A673 (cell line): Measurements from ENCODE around the gene METTL2B. TPM values are rescaled to one million over a fixed set of nuclear protein-coding genes. Genes with fewer than 3 reads are reported as not detected.
"Not testable (repeated sequence)": the region's sequence is repeated elsewhere in the genome, so short reads cannot be mapped to it uniquely, and the experiment has no call there.

Experiments
- BruUV-seq: library from RNA; stranded (reverse); fragments of 400-500 nt; replicated peaks from 2 replicates; lab custom pipeline; 2021; lab: Mats Ljungman, UMichigan
- CTCF ChIA-PET: fragments of 300-600 bp; sonication (Branson Sonifier 250); formaldehyde crosslinking; loops from one replicate; lab custom pipeline; 2022; ENCODE audit warnings: antibody characterized with exemption; lab: Charles Lee
- POLR2A ChIA-PET: fragments of 300-600 bp; sonication (Branson Sonifier 250); formaldehyde crosslinking; loops from one replicate; lab custom pipeline; 2022; ENCODE audit warnings: antibody characterized with exemption; ENCODE audit not compliant: low non-redundant PET; lab: Charles Lee
- DNase-seq: peaks from one replicate; pipeline ENCODE4 v3.0.0-alpha.2; 2015; ENCODE audit warnings: low spot score
- H3K27ac ChIP-seq: fragments of 200-600 bp; sonication (generic); 2 replicates; pipeline ENCODE4 v1.5.1; 2016; ENCODE audit warnings: mixed run types, low read depth, mild to moderate bottlenecking, mixed read lengths, antibody characterized with exemption, low read length; ENCODE audit not compliant: poor library complexity, severe bottlenecking
- H3K27me3 ChIP-seq: fragments of 200-600 bp; sonication (generic); replicated peaks from 2 replicates; pipeline ENCODE4 v1.6.1; 2017; ENCODE audit warnings: mixed run types, low read depth, mild to moderate bottlenecking, mixed read lengths, antibody characterized with exemption, low read length; ENCODE audit not compliant: insufficient read depth, poor library complexity
- H3K36me3 ChIP-seq: fragments of 200-600 bp; sonication (generic); 2 replicates; pipeline ENCODE4 v1.6.1; 2016; ENCODE audit warnings: mixed run types, mild to moderate bottlenecking, mixed read lengths, antibody characterized with exemption, low read length; ENCODE audit not compliant: insufficient read depth, poor library complexity, severe bottlenecking
- H3K4me1 ChIP-seq: fragments of 200-600 bp; sonication (generic); 2 replicates; pipeline ENCODE4 v1.6.1; 2017; ENCODE audit warnings: mixed run types, mild to moderate bottlenecking, mixed read lengths, antibody characterized with exemption, low read length; ENCODE audit not compliant: insufficient read depth, poor library complexity, severe bottlenecking
- H3K4me3 ChIP-seq: fragments of 200-600 bp; sonication (generic); 2 replicates; pipeline ENCODE4 v1.5.1; 2016; ENCODE audit warnings: low read depth, mixed run types, mild to moderate bottlenecking, mixed read lengths, low read length; ENCODE audit not compliant: poor library complexity, severe bottlenecking
- H3K9me3 ChIP-seq: fragments of 200-600 bp; sonication (generic); 2 replicates; pipeline ENCODE4 v1.6.1; 2016; ENCODE audit warnings: mixed run types, low read depth, mild to moderate bottlenecking, mixed read lengths, antibody characterized with exemption, low read length; ENCODE audit not compliant: poor library complexity, severe bottlenecking
- EZH2 ChIP-seq: fragments of 200-600 bp; sonication (generic); IDR thresholded peaks from 2 replicates; pipeline ENCODE4 v1.6.1; 2017; ENCODE audit warnings: borderline replicate concordance, low read depth, mild to moderate bottlenecking, mixed read lengths, antibody characterized with exemption, low read length; ENCODE audit not compliant: poor library complexity, severe bottlenecking
- intact Hi-C: fragments of 100-400 bp; cut with micrococcal nuclease; formaldehyde crosslinking; loops from one replicate; pipeline ENCODE4 v1.10.0; 2022; ENCODE audit not compliant: unreplicated experiment
- total RNA-seq: library from RNA; stranded (reverse); gene quantifications from 2 replicates; pipeline ENCODE4 v1.2.3, GENCODE V29; 2021
- TF ChIP-seq, protein P1 (sequence below): fragments of 300-800, 200-600 bp; sonication (generic); conservative IDR thresholded peaks from 2 replicates; pipeline ENCODE4 v1.5.1; 2017; ENCODE audit warnings: low read depth, mild to moderate bottlenecking, antibody characterized with exemption, low read length, moderate library complexity, mixed read lengths

The METTL2B gene
- total RNA-seq, 1 experiment from 2014 or later, result 53.8 TPM

DNA sequence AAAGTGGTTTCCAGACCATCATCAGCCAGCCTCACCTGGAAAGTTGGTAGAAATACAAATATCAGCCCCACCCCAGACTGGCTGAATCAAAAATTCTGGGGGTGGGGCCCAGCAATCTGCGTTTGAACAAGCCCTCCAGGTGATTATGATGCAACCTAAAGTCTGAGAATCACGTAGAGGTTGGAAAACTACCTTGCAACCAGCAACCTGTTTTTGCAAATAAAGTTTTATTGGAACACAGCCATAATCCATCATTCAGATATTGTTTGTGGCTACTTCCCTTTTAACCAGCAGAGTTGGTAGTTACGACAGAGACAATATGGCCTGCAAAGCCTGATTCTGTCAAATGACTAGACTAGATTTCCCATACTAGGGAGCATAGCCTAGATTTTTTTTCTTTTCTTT, 49.5 kb downstream of the METTL2B start:
- CTCF ChIA-PET, POLR2A ChIA-PET, DNase-seq, H3K36me3 ChIP-seq, BruUV-seq, H3K27me3 ChIP-seq, H3K4me1 ChIP-seq, H3K27ac ChIP-seq, intact Hi-C loops, H3K4me3 ChIP-seq, H3K9me3 ChIP-seq: not testable (repeated sequence)

- H3K27me3 ChIP-seq, H3K4me1 ChIP-seq, POLR2A ChIA-PET, H3K36me3 ChIP-seq, intact Hi-C loops, BruUV-seq, H3K27ac ChIP-seq, DNase-seq, CTCF ChIA-PET, H3K9me3 ChIP-seq, H3K4me3 ChIP-seq: not testable (repeated sequence)
Observed at GRCh38 chr7:128529191-128529590, 52.6 kb downstream of the METTL2B start.

GRCh38 chr7:128530121-128530854, 53.7 kb downstream of the METTL2B start:
- intact Hi-C loops, result loop anchor here (5.0 kb wide), 1 partner anchor 53 kb away; the partner anchor contains the start of gene METTL2B
- H3K27ac ChIP-seq, result peak overlapping the region; percentile 92

DNA sequence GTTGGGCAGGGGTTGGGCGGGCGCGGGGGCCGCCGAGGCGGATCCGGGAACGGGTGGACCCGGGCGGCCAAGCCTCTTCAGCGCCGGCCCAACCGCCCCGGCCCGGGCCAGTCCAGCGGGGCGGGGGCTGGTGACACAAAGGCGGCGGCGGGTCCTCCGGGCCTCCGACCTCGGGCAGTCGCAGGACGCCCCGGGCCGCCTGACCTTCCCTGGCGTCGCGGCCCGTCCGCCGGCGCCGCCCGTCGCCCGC, 54.2 kb downstream of the METTL2B start:
- TF ChIP-seq, protein P1, sequence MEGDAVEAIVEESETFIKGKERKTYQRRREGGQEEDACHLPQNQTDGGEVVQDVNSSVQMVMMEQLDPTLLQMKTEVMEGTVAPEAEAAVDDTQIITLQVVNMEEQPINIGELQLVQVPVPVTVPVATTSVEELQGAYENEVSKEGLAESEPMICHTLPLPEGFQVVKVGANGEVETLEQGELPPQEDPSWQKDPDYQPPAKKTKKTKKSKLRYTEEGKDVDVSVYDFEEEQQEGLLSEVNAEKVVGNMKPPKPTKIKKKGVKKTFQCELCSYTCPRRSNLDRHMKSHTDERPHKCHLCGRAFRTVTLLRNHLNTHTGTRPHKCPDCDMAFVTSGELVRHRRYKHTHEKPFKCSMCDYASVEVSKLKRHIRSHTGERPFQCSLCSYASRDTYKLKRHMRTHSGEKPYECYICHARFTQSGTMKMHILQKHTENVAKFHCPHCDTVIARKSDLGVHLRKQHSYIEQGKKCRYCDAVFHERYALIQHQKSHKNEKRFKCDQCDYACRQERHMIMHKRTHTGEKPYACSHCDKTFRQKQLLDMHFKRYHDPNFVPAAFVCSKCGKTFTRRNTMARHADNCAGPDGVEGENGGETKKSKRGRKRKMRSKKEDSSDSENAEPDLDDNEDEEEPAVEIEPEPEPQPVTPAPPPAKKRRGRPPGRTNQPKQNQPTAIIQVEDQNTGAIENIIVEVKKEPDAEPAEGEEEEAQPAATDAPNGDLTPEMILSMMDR, result no peak
- no peak for TF ChIP-seq EZH2
- no TSS peak for BruUV-seq
- ChIA-PET POLR2A (no interaction called here), CTCF (no interaction called here)
- Histone ChIP-seq H3K36me3 (peaks cover 7% of the 10 kb centered on the region), H3K27me3 (no peaks in the 10 kb centered on the region), H3K9me3 (no peaks in the 10 kb centered on the region), H3K27ac (peak overlapping the region; percentile 92), H3K4me3 (peak overlapping the region; percentile 69), H3K4me1 (no peaks in the 10 kb centered on the region)
- intact Hi-C loops, result loop anchor here (5.0 kb wide), 1 partner anchor 53 kb away; the partner anchor contains the start of gene METTL2B
- peak; percentile 33 for DNase-seq

More at GRCh38 chr7:128530121-128530854, 53.7 kb downstream of the METTL2B start:
- POLR2A ChIA-PET, H3K4me1 ChIP-seq, BruUV-seq, H3K27me3 ChIP-seq, H3K36me3 ChIP-seq, H3K9me3 ChIP-seq, CTCF ChIA-PET: not testable (repeated sequence)
- DNase-seq, result peak; percentile 9
- peak overlapping the region; percentile 69 for H3K4me3 ChIP-seq

DNA sequence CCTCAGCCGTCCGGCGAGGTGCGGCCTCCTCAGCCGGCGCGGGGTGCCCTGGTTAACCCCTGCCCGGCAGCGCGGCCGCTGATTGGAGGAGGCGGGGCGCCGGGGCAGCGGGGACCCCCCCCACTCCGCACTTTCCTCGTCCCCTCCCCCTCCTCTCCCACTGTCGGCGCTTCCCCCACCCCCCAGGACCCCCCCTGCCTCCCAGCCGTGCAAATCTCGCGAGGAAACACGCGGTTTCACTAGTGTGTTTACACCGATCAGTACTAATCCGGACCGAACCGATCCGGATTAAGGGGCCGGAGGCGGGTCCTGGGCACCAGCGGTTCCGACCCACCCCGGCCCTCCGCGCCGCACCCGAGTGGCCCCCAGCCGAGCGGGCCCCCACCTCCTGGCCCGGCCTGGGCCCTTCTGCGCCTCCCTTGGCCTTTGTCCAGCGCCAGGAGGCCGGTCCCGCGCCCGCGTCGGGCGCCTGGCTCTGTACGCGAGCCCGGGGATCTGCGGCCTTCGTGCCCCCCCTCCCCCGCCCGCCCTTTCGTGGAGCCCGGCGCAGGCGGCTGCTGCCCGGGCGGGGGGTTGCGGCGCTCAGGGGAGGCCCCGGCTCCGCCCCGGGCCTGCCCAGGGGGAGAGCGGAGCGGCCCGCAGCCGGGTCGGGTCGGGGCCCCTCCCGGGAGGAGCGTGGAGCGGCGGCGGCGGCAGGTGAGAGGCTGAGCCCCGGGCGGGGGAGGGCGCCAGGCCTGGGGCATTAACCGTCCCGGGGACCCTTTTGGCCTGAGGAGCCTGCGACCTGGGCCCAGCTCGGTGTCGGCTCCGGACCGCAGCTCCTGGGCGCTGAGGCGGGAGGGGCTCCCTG, 54.8 kb downstream of the METTL2B start:
- H3K9me3 ChIP-seq, POLR2A ChIA-PET, H3K36me3 ChIP-seq, H3K4me1 ChIP-seq, CTCF ChIA-PET, BruUV-seq, H3K27me3 ChIP-seq: not testable (repeated sequence)
- peak; percentile 76 for DNase-seq
- Histone ChIP-seq H3K4me3 (peak overlapping the region; percentile 69), H3K27ac (peak overlapping the region; percentile 92)
- intact Hi-C loops, result loop anchor here (5.0 kb wide), 1 partner anchor 54 kb away; the partner anchor contains the start of gene METTL2B

- POLR2A ChIA-PET, H3K9me3 ChIP-seq, H3K27me3 ChIP-seq, CTCF ChIA-PET, H3K4me1 ChIP-seq, H3K36me3 ChIP-seq, BruUV-seq: not testable (repeated sequence)
- H3K27ac ChIP-seq, result peak overlapping the region; percentile 92
- intact Hi-C loops, result loop anchor here (5.0 kb wide), 1 partner anchor 55 kb away; the partner anchor contains the start of gene METTL2B
- H3K4me3 ChIP-seq, result peak overlapping the region; percentile 69
- peak; percentile 26 for DNase-seq
Observed at GRCh38 chr7:128531955-128532478, 55.5 kb downstream of the METTL2B start.
